H1 (cell line): ENCODE results near the gene THRB. TPM values are rescaled to one million over a fixed set of nuclear protein-coding genes. Genes with fewer than 3 reads are reported as not detected.

Experiments
- CTCF ChIA-PET: fragments of 300-600 bp; sonication (Branson Sonifier 250); formaldehyde crosslinking; loops from one replicate; lab custom pipeline; 2021; ENCODE audit not compliant: partially characterized antibody; lab: Charles Lee
- POLR2A ChIA-PET: fragments of 300-600 bp; sonication (Branson Sonifier 250); formaldehyde crosslinking; loops from one replicate; lab custom pipeline; 2021; ENCODE audit warnings: inconsistent platforms; ENCODE audit not compliant: partially characterized antibody; lab: Charles Lee
- DNase-seq, 2 experiments: peaks; one replicate each; pipeline versions ENCODE4 v3.0.0 to v3.0.0-alpha.2; 2010 to 2022; ENCODE audit warnings: low spot score in 2 of 2, low read depth in 1 of 2, mixed read lengths in 1 of 2
- FAIRE-seq: peaks from 2 replicates; lab custom pipeline; 2011; peaks lifted over from hg19 to GRCh38; lab: Jason Lieb, UNC
- H2AFZ ChIP-seq: 2 replicates; pipeline ENCODE4 v1.8.1; 2012; ENCODE audit warnings: low read length, inconsistent platforms
- H2AK5ac ChIP-seq: 2 replicates; pipeline ENCODE4 v1.6.1; 2013; ENCODE audit warnings: low read depth, low read length
- H2BK120ac ChIP-seq: replicated peaks from 2 replicates; pipeline ENCODE3; 2013; ENCODE audit warnings: low read depth, low read length, inconsistent platforms
- H2BK12ac ChIP-seq: 2 replicates; pipeline ENCODE4 v1.6.1; 2013; ENCODE audit warnings: low read depth, low read length
- H2BK15ac ChIP-seq: 2 replicates; pipeline ENCODE4 v1.6.1; 2013; ENCODE audit warnings: low read length
- H2BK20ac ChIP-seq: 2 replicates; pipeline ENCODE4 v1.6.1; 2013; ENCODE audit warnings: low read length
- H2BK5ac ChIP-seq: 2 replicates; pipeline ENCODE4 v1.6.1; 2013; ENCODE audit warnings: low read depth, low read length
- H3K14ac ChIP-seq: 2 replicates; pipeline ENCODE4 v1.6.1; 2013; ENCODE audit warnings: inconsistent platforms; ENCODE audit not compliant: insufficient read length
- H3K18ac ChIP-seq: 2 replicates; pipeline ENCODE4 v1.6.1; 2013; ENCODE audit warnings: low read length; ENCODE audit errors: extremely low read depth
- H3K23ac ChIP-seq: 2 replicates; pipeline ENCODE4 v1.6.1; 2013; ENCODE audit warnings: inconsistent platforms; ENCODE audit not compliant: insufficient read length
- H3K23me2 ChIP-seq: 2 replicates; pipeline ENCODE4 v1.6.1; 2013; ENCODE audit warnings: low read depth, low read length
- H3K27ac ChIP-seq: 2 replicates; pipeline ENCODE4 v1.6.1; 2011; ENCODE audit warnings: low read depth, low read length, inconsistent platforms
- H3K27me3 ChIP-seq, 4 experiments: replicated peaks in 1 of 4; 1 replicate in 1 of 4; 2 replicates in 3 of 4; pipeline versions ENCODE4 v1.6.1 to v1.8.1; 2011 to 2013; ENCODE audit warnings: low read length in 3 of 4, mild to moderate bottlenecking in 3 of 4, inconsistent platforms in 2 of 4, mixed read lengths in 2 of 4, moderate library complexity in 1 of 4; ENCODE audit not compliant: control insufficient read depth in 3 of 4, insufficient read depth in 3 of 4; ENCODE audit errors: extremely low read depth in 1 of 4
- H3K36me3 ChIP-seq, 4 experiments: 2 replicates each; pipeline versions ENCODE4 v1.6.1 to v1.8.1; 2011 to 2013; ENCODE audit warnings: mild to moderate bottlenecking in 4 of 4, low read length in 3 of 4, moderate library complexity in 2 of 4, control low read depth in 1 of 4, inconsistent platforms in 1 of 4; ENCODE audit not compliant: insufficient read depth in 4 of 4, control insufficient read depth in 2 of 4
- H3K4ac ChIP-seq: replicated peaks from 2 replicates; pipeline ENCODE3; 2013; ENCODE audit warnings: low read length, low read depth, mixed read lengths, inconsistent platforms; ENCODE audit not compliant: insufficient read length
- H3K4me1 ChIP-seq, 4 experiments: replicated peaks in 1 of 4; 1 replicate in 1 of 4; 2 replicates in 3 of 4; pipeline versions ENCODE4 v1.6.1 to v1.8.1; 2011 to 2013; ENCODE audit warnings: low read length in 3 of 4, inconsistent platforms in 2 of 4, mixed read lengths in 1 of 4; ENCODE audit not compliant: insufficient read depth in 4 of 4, control insufficient read depth in 3 of 4
- H3K4me2 ChIP-seq, 2 experiments: 2 replicates each; pipeline versions ENCODE4 v1.6.1 to v1.8.1; 2011 to 2013; ENCODE audit warnings: low read depth in 2 of 2, low read length in 2 of 2, control low read depth in 1 of 2, inconsistent platforms in 1 of 2, mild to moderate bottlenecking in 1 of 2; ENCODE audit not compliant: insufficient read depth in 1 of 2
- H3K4me3 ChIP-seq, 4 experiments: fragments of 200-600, 300-600 bp in 1 of 4; sonication (generic), shearing (Covaris generic), sonication (Bioruptor Twin) in 1 of 4; 2 replicates each; pipeline versions ENCODE4 v1.5.1 to v1.8.1; 2011 to 2016; ENCODE audit warnings: low read length in 4 of 4, low read depth in 3 of 4, control low read depth in 2 of 4, inconsistent platforms in 2 of 4, mild to moderate bottlenecking in 2 of 4, mixed read lengths in 1 of 4, moderate library complexity in 1 of 4; ENCODE audit not compliant: insufficient read depth in 2 of 4; ENCODE audit errors: extremely low read depth in 1 of 4
- H3K56ac ChIP-seq: replicated peaks from 2 replicates; pipeline ENCODE3; 2013; ENCODE audit warnings: low read depth, mild to moderate bottlenecking, mixed read lengths, low read length, inconsistent platforms; ENCODE audit not compliant: insufficient read length
- H3K79me1 ChIP-seq: 2 replicates; pipeline ENCODE4 v1.6.1; 2013; ENCODE audit warnings: low read depth, low read length, control low read depth
- H3K79me2 ChIP-seq, 2 experiments: 2 replicates each; pipeline versions ENCODE4 v1.6.1 to v1.8.1; 2012 to 2013; ENCODE audit warnings: low read length in 2 of 2, mild to moderate bottlenecking in 2 of 2, inconsistent platforms in 1 of 2; ENCODE audit not compliant: insufficient read depth in 2 of 2, control insufficient read depth in 1 of 2
- H3K9ac ChIP-seq, 4 experiments: replicated peaks in 1 of 4; 1 replicate in 1 of 4; 2 replicates in 3 of 4; pipeline versions ENCODE4 v1.6.1 to v1.8.1; 2011 to 2013; ENCODE audit warnings: low read depth in 3 of 4, low read length in 3 of 4, control low read depth in 2 of 4, mild to moderate bottlenecking in 2 of 4, moderate library complexity in 2 of 4, inconsistent platforms in 1 of 4; ENCODE audit errors: extremely low read depth in 1 of 4
- H3K9me3 ChIP-seq, 2 experiments: 2 replicates each; pipeline versions ENCODE4 v1.6.1 to v1.8.1; 2012 to 2013; ENCODE audit warnings: mild to moderate bottlenecking in 2 of 2, moderate library complexity in 2 of 2, control low read depth in 1 of 2, inconsistent platforms in 1 of 2, low read depth in 1 of 2, low read length in 1 of 2, mixed read lengths in 1 of 2; ENCODE audit not compliant: insufficient read depth in 2 of 2
- H4K20me1 ChIP-seq, 2 experiments: replicated peaks in 1 of 2; 2 replicates each; pipeline versions ENCODE3 to v1.8.1; 2011 to 2013; ENCODE audit warnings: inconsistent platforms in 2 of 2, low read length in 2 of 2, mild to moderate bottlenecking in 1 of 2; ENCODE audit not compliant: insufficient read depth in 2 of 2, control insufficient read depth in 1 of 2
- H4K5ac ChIP-seq: 2 replicates; pipeline ENCODE4 v1.6.1; 2013; ENCODE audit warnings: low read length, low read depth, mixed read lengths, inconsistent platforms; ENCODE audit not compliant: insufficient read length
- H4K8ac ChIP-seq: 2 replicates; pipeline ENCODE4 v1.8.0; 2013; ENCODE audit warnings: mild to moderate bottlenecking, moderate library complexity, low read length, inconsistent platforms; ENCODE audit not compliant: insufficient read depth; ENCODE audit errors: extremely low read depth
- H4K91ac ChIP-seq: replicated peaks from 2 replicates; pipeline ENCODE3; 2013; ENCODE audit warnings: low read length, mixed read lengths, inconsistent platforms; ENCODE audit not compliant: insufficient read length
- CEBPB ChIP-seq: IDR thresholded peaks from 2 replicates; pipeline ENCODE4 v1.6.1; 2012; ENCODE audit warnings: low read depth, low read length
- EZH2 ChIP-seq: fragments of 200-600 bp; sonication (generic); IDR thresholded peaks from 2 replicates; pipeline ENCODE4 v1.7.1; 2012; ENCODE audit warnings: low read depth, mild to moderate bottlenecking, moderate library complexity, low read length, inconsistent platforms; ENCODE audit not compliant: severe bottlenecking
- HDAC6 ChIP-seq: IDR thresholded peaks from one replicate; pipeline ENCODE4 v1.7.1; 2012; ENCODE audit warnings: low read depth, mild to moderate bottlenecking, inconsistent platforms, low read length, moderate library complexity
- MAFK ChIP-seq: IDR thresholded peaks from 2 replicates; pipeline ENCODE4 v1.6.1; 2012; ENCODE audit warnings: low read depth, mild to moderate bottlenecking, improper control_type of control experiment, low read length
- TEAD4 ChIP-seq: IDR thresholded peaks from 2 replicates; pipeline ENCODE4 v1.6.1; 2012; ENCODE audit warnings: low read depth, low read length, inconsistent platforms, mixed read lengths
- polyA plus RNA-seq, 7 experiments: library from polyadenylated mRNA; depleted of rRNA in 3 of 7; stranded (reverse) in 5 of 7; unstranded in 2 of 7; fragments of >200 nt in 5 of 7; fragments of 200-250 nt in 2 of 7; gene quantifications; 1 replicate in 5 of 7; 2 replicates in 1 of 7; 4 replicates in 1 of 7; pipeline versions ENCODE4 v1.2.1 to v1.2.3, GENCODE V29; 2011 to 2013; ENCODE audit warnings: missing spikeins in 2 of 7, mixed read lengths in 2 of 7
- total RNA-seq: library from RNA; stranded (reverse); fragmentation: NEBNext Ultra II Directional; extraction: Animal tissue kit (Norgen Biotek cat#: 25700); gene quantifications from 2 replicates; pipeline ENCODE4 v1.2.1, GENCODE V29; 2021

The THRB gene
- total and polyA plus RNA-seq, 2 of the 8 experiments (the other 6 are each of a cell fraction or from before 2014, with no cell fraction given) = 0.98 to 3.9 TPM

DNA sequence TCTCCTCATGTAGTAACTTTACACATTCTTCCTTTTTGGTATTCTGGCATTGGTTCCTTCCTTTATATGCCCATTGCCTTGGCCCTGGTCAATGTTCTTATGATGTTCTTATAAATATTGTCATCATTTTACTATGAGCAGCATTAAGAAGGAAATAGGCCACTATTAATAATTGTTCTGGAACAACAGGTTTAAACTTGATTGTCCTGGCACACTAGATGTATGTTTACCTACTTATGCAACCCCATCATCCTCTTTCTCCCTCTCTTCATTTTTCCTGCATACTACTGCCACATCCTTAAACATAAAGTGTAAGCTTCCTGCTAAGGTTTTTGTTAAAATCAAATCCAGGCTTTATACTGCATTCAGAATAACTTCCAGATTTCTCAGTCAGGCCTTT lies 114.7 kb downstream of the THRB start:
- CTCF ChIA-PET = interaction anchor here (0.6 kb wide), 1 partner anchor 365 kb away, joined by 4 read pairs; no protein-coding TSS in a partner anchor
- H3K27me3 ChIP-seq = no peaks in the 10 kb centered on the region
- FAIRE-seq (no peak), DNase-seq (no peak)
- H3K14ac ChIP-seq = no peak overlapping the region
- H2BK15ac ChIP-seq = no peak overlapping the region
- H3K18ac ChIP-seq = no peak overlapping the region
- H3K4me2 ChIP-seq = no peak overlapping the region
- no peak overlapping the region for H4K8ac ChIP-seq
- H3K4me1 ChIP-seq = no peaks in the 10 kb centered on the region
- no peak overlapping the region for H4K5ac ChIP-seq
- H3K36me3 ChIP-seq = no peaks in the 10 kb centered on the region
- no peak overlapping the region for H3K23ac ChIP-seq
- H2AFZ ChIP-seq = no peak overlapping the region
- TF ChIP-seq HDAC6 (no peak), EZH2 (no peak), CEBPB (no peak), TEAD4 (no peak), MAFK (no peak)
- no peaks in the 10 kb centered on the region for H3K23me2 ChIP-seq
- no peak overlapping the region for H4K91ac ChIP-seq
- no peak overlapping the region for H2BK5ac ChIP-seq
- no peak overlapping the region for H2BK120ac ChIP-seq
- H3K79me1 ChIP-seq = no peaks in the 10 kb centered on the region; the same call in 1 of the 2 replicates
- H4K20me1 ChIP-seq = no peaks in the 10 kb centered on the region
- H3K9ac ChIP-seq = no peak overlapping the region
- H3K9me3 ChIP-seq = no peaks in the 10 kb centered on the region
- H3K4me3 ChIP-seq = no peak overlapping the region
- H3K56ac ChIP-seq = no peak overlapping the region
- no peak overlapping the region for H2BK12ac ChIP-seq
- H3K4ac ChIP-seq = no peak overlapping the region
- H3K79me2 ChIP-seq = no peaks in the 10 kb centered on the region
- POLR2A ChIA-PET = no interaction called here
- H3K27ac ChIP-seq = no peak overlapping the region
- H2BK20ac ChIP-seq = no peak overlapping the region
- H2AK5ac ChIP-seq = no peak overlapping the region
